HCEC 1CT (cell line): Measurements from ENCODE around the gene HOMER2.
"Not testable (repeated sequence)": the region's sequence is repeated elsewhere in the genome, so short reads cannot be mapped to it uniquely, and the experiment has no call there.

Experiments
- DNase-seq: peaks from one replicate; pipeline ENCODE4 v3.0.0-alpha.2; 2017

Gene HOMER2

GRCh38 chr15:82952158-82953081, at the start of gene HOMER2:
Gene HOMER2 (minus strand): TSS chr15:82952720. CDS start chr15:82952535, 185 bp downstream.
- DNase-seq = no peak

GRCh38 chr15:83000672-83001031, 48.1 kb upstream of the HOMER2 start:
- not testable (repeated sequence) for DNase-seq

- DNase-seq = peak; percentile 54
These were observed 47.6 kb upstream of the HOMER2 start for GRCh38 chr15:82999905-83000671.

- DNase-seq = no peak
These were observed 46.9 kb upstream of the HOMER2 start for GRCh38 chr15:82999426-82999825.

GRCh38 chr15:82995938-82996337, 43.4 kb upstream of the HOMER2 start:
- no peak for DNase-seq

- DNase-seq = no peak
These were observed 42.6 kb upstream of the HOMER2 start for GRCh38 chr15:82995076-82995475.

- DNase-seq = no peak
These were observed 40.6 kb upstream of the HOMER2 start for GRCh38 chr15:82993144-82993543.

GRCh38 chr15:82992436-82992998, 40.0 kb upstream of the HOMER2 start:
- no peak for DNase-seq

GRCh38 chr15:82986442-82986780, 33.9 kb upstream of the HOMER2 start:
- no peak for DNase-seq

- peak; percentile 95 for DNase-seq
These were observed 33.3 kb upstream of the HOMER2 start, which contains the start of gene RAMAC for GRCh38 chr15:82985688-82986441. Gene RAMAC (plus strand): TSS chr15:82986210. CDS start chr15:82989019, 2,809 bp downstream.

GRCh38 chr15:82980981-82981380, 28.5 kb upstream of the HOMER2 start:
- no peak for DNase-seq

- no peak for DNase-seq
These were observed 27.2 kb upstream of the HOMER2 start for GRCh38 chr15:82979726-82980125.

GRCh38 chr15:82978438-82978837, 25.9 kb upstream of the HOMER2 start:
- no peak for DNase-seq

GRCh38 chr15:82977076-82977475, 24.6 kb upstream of the HOMER2 start:
- DNase-seq = no peak

- DNase-seq = no peak
These were observed 20.5 kb upstream of the HOMER2 start for GRCh38 chr15:82972990-82973389.

- no peak for DNase-seq
These were observed 18.9 kb upstream of the HOMER2 start for GRCh38 chr15:82971218-82971984.

- no peak for DNase-seq
These were observed 18.2 kb upstream of the HOMER2 start for GRCh38 chr15:82970696-82971095.

GRCh38 chr15:82970078-82970686, 17.7 kb upstream of the HOMER2 start:
- no peak for DNase-seq

- DNase-seq = no peak
These were observed 16.8 kb upstream of the HOMER2 start for GRCh38 chr15:82969353-82969752.

GRCh38 chr15:82968066-82968465, 15.5 kb upstream of the HOMER2 start:
- DNase-seq = peak; percentile 84

GRCh38 chr15:82966671-82967071, 14.2 kb upstream of the HOMER2 start:
- DNase-seq = no peak

- DNase-seq = no peak
These were observed 12.4 kb upstream of the HOMER2 start for GRCh38 chr15:82964890-82965289.
